GM21723 (cell line): ENCODE measurements around the gene TMSB15C.

ENCODE experiments used
- ATAC-seq: cut with Tn5 transposase; IDR thresholded peaks from one replicate; pipeline ENCODE4 v1.9.1; 2021; ENCODE audit warnings: mild to moderate bottlenecking, moderate library complexity; ENCODE audit not compliant: unreplicated experiment

Gene TMSB15C

GRCh38 chrX:104047171-104047570, 28.9 kb downstream of the TMSB15C start:
- ATAC-seq, result no peak

- no peak for ATAC-seq
Observed at GRCh38 chrX:104045642-104046041, 30.4 kb downstream of the TMSB15C start.

GRCh38 chrX:104041003-104041402, 35.0 kb downstream of the TMSB15C start:
- ATAC-seq, result no peak

GRCh38 chrX:104039689-104040505, 36.1 kb downstream of the TMSB15C start, which contains the start of gene H2BW2:
TSS of gene H2BW2 (plus strand) at chrX:104039956. CDS start at chrX:104039995, 39 bp downstream.
- ATAC-seq, result no peak
